Measurements from ENCODE around the gene CISD1.

The CISD1 gene

DNA sequence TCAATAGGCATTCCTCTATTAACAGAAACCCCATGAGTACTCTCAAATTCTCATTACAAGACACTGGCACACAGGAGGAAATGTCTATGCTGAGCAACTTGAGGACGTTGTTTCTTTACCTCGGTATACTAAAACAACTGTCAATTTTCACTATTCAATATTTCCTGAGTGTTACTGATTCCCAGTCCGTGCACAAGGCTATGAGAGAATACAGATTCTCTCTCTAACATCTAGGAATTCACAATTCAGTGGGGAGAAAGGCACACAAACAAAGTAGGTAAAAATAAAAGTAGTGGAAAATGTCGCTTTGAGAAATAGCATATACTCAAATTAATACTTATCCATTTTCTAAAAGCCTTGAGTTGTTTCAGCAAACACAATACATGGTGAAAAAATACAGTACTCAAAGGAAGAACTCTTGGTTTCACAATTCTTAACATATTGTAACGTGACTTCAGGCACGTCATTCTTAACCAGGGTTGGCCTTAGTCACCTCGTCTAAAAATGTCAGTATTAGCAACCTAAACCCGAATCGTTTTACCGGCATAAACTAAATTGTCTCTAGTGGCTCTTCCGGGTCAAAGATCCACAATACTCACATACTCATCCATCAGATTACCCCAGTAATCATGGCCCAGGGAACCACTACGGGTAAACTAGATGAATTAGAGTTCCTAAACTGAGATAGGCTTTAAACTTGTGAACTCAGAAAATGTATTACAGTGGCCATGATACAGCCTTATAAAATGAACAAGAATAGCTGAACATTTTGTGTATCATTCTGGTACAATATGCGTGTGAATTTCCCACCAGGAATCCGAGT lies 2.7 kb upstream of the CISD1 start:
- DNase-seq = peak; percentile 72

DNA sequence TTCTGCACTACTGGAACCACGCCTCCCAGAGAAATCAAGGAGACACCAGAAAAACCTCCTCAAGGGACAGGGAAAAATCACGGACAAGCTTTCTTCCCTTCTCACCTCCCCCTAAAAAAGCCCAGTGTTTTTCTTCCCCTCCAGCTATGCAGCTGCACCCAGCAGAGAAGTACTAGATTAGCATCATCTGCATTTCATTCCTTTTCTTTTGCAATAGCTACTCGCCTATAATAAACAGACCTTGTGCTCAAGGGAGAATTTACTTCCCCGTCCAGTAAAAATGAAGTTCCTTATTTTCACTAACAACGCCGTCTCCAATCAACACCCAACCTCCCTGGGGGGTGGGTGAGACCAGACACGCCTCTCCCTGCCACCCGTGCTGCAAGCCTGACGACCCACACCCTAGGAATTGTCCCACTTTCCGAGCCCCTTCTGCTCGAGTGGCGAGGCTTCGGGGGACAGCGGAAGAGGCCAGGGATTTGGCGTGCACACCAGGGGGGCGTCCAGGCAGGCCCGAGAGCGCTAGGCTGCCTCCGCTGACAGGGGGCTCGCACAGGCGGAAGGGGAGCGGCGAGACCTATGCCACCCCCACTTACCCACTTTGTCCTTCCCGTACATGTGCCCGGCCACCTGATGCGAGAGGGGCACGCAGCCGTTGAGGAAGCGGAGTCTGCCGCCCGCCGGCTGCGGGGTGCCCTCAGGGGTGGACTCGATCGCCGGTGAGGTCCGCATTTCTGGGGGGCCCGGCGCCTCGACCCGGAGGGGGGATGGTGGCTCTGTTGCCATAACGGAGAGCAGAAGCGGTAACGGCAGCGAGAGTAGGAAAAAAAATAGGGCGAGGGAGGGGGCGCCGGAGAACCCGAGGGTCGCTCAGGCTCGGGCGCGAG lies 1.9 kb upstream of the CISD1 start:
- peak; percentile 47 for DNase-seq

DNA sequence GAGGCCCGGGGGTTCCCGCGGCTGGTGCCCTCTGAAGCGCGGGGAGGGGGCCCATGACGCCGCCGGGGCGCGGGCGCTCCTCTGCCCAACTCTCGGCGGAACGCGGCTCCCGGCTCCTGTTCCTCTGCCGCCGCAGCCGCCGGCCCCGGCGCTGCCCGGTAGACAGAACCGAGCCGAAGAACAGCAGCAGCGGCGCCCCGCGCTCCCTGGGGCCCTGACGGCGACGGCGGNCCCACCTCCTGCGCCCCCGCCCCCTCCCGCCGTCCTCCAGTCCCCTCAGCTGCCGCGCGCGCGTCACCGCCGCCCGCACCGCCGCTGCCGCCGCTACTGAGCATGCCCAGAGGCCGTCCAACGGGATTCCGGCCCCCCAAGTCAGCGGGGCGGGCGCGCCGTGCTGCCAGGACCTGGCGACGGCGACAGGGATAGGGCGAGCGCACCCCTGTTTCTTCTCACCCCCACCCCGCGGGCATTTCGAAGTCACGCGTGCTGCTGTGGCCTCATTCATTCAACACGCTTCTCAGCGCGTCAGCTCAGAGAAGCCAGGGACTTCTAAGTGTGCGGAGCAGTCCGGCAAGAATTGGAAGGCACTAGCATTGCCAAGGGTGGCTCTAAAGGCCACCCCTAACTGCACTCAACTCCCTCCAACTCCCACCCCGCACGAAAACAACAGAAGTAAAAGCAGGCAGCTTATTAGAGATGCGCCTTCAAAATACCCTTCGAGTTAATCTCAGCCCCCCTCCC lies 1.1 kb upstream of the CISD1 start, which contains the start of gene IPMK:
TSS of gene IPMK (minus strand) at position 182 of the 741 bp plus-strand sequence. CDS start 283 bp downstream, outside the sequence.
- DNase-seq = peak; percentile 96

DNA sequence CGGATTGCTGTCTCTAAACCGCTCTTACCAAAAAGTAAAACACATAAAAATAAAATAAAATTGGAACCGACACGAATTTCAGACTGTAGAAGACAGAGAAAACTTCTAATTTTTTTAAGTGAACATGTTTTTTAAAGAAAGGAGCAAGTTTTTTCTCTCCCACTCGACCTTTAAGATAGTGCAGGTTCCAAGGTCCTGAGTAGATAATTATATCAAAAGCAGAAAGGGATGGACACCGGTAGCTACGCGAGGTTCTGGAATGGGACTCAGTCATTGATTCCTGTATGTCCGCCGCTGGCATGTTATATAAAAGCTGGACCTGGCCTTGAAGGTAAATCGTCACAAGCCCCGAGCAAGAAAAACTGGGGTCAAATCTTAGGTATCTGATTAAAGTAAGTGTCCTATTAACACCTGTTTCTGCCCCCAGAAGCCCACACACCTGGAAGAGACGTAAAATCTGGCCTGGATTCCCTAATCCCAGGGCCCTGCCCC lies 462 bp upstream of the CISD1 start:
- no peak for DNase-seq

GRCh38 chr10:58269782-58270290 lies 874 bp downstream of the CISD1 start:
- DNase-seq = no peak

GRCh38 chr10:58275261-58275660 lies 6.3 kb downstream of the CISD1 start:
- no peak for DNase-seq

DNA sequence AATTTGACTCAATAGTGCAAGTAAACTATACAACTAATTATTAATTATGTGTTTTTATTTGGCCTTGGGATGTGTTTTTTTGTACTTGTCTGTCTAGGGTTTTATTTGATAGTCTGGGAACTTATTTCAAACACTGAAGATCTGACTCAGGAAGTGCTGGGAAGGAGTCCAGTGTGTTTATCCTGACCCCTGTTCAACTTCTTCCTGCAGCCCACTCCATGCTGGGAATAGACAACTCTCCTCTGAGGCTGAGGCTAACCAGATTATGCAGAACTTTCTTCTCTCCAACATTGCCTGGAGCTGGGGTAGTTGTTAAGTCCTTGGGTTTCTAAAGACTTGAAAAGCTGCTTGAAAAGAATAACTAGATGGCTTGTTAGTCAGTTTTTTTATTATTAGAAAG lies 6.9 kb downstream of the CISD1 start:
- DNase-seq = no peak

- no peak for DNase-seq
Measured at GRCh38 chr10:58278274-58278961, 9.5 kb downstream of the CISD1 start.

DNA sequence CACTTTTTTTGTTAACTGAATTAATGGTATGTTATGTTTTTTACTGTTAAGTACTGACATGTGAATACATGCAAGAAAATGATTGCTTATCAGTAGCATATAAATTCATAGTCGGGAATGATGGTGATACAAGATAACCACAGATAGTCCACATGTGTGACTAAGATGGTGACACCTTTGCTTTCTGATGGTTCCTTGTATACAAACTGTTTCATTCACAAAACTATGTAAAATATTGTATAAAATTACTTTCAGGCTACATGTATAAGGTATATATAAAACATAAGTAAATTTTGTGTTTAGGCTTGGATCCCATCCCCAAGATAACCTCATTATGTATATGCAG lies 10.0 kb downstream of the CISD1 start:
- DNase-seq = no peak

GRCh38 chr10:58280477-58280876 lies 11.5 kb downstream of the CISD1 start:
- DNase-seq = no peak

DNA sequence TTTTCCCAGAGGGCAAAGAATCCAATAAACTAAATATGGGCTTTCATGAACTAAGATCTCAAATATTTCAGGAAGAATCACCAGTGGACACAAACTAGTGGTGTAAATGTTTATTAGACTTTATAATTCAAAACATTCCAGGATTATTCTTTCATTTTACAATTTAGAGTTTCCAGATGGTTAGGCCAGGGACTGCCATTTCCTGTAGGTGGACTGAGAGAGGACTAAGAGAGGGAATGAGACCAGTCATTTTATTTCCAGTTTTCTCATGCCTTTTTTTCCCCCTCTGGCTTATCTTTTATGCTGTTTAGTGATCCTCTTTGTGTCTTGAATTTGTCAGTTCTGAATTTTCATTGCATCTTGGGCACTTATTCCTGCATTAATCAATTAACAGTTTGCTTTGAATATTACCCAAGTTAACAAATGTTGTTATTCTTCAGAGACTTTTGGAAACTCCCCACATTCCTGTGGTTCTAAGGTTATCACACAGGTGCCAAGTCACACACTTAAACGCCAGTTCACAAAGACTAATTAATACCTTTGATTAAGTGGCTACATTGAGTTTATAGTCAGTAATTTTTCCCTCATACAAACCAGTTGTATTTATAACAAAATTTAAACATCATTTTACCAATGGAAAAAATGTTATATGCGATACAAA lies 12.3 kb downstream of the CISD1 start:
- no peak for DNase-seq

DNA sequence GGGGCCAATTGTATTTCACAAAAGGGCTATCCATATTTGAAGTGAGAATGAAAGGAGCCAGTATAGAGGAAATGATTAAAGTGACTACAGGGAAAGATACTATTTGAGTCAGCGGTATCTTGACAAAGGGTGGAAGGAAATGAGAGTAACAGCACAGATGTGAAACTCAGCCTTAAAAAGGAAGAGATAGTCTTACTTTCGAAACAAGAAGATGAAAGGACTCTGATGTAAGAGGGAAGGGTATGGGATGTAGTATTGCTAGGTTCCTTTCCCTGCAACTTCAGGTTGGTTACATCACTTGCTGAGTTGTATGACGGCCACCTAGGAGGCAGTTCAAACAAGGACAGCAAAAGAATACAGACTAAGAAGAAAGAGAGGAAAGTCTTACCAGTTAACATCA lies 13.7 kb downstream of the CISD1 start:
- DNase-seq = peak; percentile 81

DNA sequence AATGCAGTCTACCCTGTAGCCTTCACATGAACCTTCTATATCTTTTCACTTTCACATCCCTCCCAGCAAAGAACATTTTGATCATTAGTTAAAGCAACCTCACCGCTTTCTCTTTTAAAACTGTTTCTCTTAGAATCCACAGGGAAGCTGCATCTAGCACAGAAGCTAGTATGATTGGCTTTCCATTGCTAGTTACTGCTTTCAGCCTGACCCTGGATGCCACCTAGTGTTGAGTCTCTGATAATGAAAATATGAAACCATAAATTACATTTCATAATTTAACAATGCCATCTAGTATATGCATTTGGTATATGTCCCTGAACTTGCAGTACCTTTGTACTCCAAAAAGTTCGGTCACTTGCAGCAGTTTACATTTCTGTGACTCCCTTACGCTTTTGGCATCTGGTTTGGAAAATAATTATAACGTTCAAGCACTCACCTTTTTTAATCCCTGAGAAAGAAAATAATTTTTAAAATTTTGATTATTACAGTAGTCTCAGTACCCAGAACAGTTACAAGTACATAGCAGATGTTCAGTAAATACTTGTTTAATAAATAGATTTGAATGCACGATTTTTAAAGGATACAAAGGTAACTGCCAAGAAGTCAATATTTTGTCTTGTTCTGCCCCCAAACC lies 22.7 kb downstream of the CISD1 start:
- DNase-seq = peak; percentile 49

- no peak for DNase-seq
Measured at GRCh38 chr10:58293989-58294388, 25.0 kb downstream of the CISD1 start.

DNA sequence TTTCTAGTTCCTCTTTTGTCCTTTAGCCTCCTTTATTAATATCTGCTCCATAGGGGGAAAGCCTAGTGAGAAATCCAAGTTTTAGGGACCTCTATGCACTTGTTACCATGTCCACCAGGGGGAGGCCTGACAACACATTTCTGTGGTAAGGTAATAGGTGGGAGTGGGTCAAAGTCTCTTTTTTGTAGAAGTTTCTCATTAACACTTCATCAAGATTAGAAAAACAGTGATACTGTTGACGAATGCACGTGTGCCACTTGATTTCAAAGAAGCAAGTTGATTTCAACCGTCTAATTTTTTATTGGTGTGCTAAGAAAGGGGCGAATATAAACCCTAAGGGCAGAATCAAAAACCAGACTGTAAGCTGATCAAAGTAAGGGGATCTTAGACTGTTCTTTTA lies 30.6 kb downstream of the CISD1 start:
- DNase-seq = peak; percentile 62

DNA sequence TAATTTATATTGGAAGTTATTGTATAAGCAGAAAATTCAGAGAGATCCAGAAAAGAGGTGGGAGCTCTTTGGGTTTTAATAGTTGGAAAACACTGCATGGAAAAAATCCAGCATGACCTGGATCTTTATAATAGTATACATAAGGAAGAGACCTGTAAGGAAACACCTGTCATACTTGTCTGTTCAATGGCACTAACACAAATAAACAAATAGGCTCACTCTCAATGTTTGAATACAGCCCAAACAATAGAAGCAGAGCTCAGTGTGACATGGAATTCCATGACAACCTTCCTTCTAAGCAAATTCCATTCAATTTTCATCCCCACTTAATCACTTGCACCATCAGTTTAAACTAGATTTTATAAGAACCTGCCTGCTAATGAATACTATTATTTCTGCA lies 31.7 kb downstream of the CISD1 start:
- DNase-seq = no peak

- no peak for DNase-seq
Measured at GRCh38 chr10:58302254-58302653, 33.3 kb downstream of the CISD1 start.

DNA sequence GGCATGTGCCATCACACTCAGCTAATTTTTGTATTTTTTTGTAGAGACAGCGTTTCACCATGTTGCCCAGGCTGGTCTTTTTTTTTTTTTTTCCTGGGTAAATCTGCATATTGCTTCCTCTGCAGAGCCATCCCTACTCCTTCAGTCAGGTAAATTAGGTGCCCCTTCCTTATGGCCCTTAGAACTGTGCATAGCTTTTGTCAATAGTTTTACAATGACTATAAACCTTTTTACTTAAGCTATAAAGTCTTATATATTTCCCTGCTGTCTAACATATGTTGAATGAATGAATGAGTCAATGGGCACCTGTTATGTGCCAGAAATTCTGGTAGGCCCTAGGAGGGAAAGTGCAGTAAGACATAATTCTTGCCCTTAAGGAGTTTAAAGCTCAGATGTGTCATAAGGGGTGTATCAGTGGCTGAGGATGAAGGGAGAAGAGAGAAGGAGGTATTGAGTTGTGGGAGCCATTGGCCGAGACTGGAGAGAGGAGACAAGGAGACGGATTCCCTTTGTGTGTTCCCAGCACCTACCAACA lies 35.2 kb downstream of the CISD1 start:
- DNase-seq = no peak

DNA sequence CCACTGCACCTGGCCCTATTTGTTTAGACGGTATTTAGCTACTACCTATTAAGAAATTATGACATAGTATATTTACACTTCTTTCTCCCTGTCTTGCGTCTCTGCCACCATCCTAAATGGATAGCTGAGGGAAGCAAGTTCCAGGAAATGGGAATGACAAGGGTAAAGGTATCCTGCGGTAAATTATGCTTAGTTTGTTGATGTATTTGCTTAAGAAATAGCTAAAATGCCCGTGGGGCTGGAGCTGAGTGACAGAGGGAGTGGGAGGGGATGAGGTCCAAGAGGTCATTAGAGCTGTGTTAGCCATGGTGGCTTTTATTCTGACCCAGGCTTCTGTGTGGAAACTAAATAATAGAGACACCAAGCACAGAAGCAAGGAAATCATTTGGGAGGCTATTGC lies 36.9 kb downstream of the CISD1 start:
- no peak for DNase-seq

DNA sequence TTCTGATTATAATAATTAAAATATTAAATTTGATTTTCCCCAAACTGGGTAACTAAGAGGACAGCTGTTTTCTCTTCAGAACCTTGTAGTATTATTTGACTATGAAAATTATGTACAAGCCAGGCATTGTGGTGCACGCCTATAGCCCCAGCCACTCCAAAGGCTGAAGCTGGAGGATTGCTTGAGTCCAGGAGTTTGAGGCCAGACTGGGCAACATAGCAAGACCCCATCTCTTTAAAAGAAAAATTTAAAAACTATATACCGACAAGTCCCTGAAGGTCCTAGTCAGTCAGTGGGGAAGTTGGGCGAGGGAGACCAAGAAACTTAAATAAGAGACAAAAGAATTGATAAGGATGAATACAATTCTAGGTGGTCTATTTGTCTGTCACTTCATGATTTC lies 38.7 kb downstream of the CISD1 start:
- no peak for DNase-seq

GRCh38 chr10:58311026-58311425 lies 42.1 kb downstream of the CISD1 start:
- no peak for DNase-seq
